ENCODE data around the gene TTC22.

Gene TTC22

GRCh38 chr1:54810153-54810942, 9.2 kb upstream of the TTC22 start:
- ATAC-seq, result peak; percentile 99
- TF ChIP-seq PPARA (CRISPR knock-in tag; IDR thresholded peaks at IDR 0.05; ENCODE audit: borderline replicate concordance) (no peak), ZC3H10 (CRISPR knock-in tag; IDR thresholded peaks at IDR 0.05) (no peak), BACH2 (CRISPR knock-in tag; IDR thresholded peaks at IDR 0.05; ENCODE audit: borderline replicate concordance) (no peak), CSDC2 (CRISPR knock-in tag; IDR thresholded peaks at IDR 0.05) (no peak)
- TF ChIP-seq, protein P1, sequence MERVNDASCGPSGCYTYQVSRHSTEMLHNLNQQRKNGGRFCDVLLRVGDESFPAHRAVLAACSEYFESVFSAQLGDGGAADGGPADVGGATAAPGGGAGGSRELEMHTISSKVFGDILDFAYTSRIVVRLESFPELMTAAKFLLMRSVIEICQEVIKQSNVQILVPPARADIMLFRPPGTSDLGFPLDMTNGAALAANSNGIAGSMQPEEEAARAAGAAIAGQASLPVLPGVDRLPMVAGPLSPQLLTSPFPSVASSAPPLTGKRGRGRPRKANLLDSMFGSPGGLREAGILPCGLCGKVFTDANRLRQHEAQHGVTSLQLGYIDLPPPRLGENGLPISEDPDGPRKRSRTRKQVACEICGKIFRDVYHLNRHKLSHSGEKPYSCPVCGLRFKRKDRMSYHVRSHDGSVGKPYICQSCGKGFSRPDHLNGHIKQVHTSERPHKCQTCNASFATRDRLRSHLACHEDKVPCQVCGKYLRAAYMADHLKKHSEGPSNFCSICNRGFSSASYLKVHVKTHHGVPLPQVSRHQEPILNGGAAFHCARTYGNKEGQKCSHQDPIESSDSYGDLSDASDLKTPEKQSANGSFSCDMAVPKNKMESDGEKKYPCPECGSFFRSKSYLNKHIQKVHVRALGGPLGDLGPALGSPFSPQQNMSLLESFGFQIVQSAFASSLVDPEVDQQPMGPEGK (CRISPR knock-in tag; IDR thresholded peaks at IDR 0.05; ENCODE audit: borderline replicate concordance), result no peak

DNA sequence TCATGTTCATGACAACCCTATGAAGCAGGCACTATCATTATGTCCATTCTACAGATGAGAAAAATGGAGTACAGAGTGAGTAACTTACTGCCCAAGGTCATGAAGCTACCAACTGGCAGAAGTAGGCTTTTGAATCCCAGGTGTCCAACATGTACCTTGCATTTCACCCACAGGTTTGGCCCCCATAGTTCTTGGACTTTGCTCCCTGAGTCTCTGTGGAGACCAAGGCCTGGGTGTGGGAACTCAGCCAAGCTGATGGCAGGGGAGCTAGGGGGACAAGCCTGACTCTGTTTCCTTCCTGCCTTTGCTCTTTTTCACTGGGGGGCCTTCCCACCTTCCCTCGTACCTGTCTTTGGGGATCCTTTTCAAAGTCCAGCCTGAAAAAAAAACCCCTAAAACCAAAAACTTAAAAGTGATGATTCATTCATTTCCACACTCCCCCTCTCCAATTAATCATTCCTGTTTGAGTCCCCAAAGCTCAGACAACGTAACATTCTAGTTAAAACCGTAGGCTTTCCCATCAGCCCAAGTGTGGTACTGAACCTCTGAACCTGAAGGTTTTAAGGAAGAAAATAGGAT, 8.5 kb upstream of the TTC22 start:
- ATAC-seq, result no peak
- TF ChIP-seq GLIS3 (CRISPR knock-in tag; IDR thresholded peaks at IDR 0.05) (no peak), ZFP3 (CRISPR knock-in tag; IDR thresholded peaks at IDR 0.05) (no peak), ESRRG (CRISPR knock-in tag; IDR thresholded peaks at IDR 0.05) (no peak), ZNF8 (CRISPR knock-in tag; IDR thresholded peaks at IDR 0.05) (no peak), CSDC2 (CRISPR knock-in tag; IDR thresholded peaks at IDR 0.05) (no peak), TCF4 (CRISPR knock-in tag; IDR thresholded peaks at IDR 0.05; ENCODE audit: borderline replicate concordance) (no peak), TOX (CRISPR knock-in tag; IDR thresholded peaks at IDR 0.05; ENCODE audit: borderline replicate concordance) (no peak)

DNA sequence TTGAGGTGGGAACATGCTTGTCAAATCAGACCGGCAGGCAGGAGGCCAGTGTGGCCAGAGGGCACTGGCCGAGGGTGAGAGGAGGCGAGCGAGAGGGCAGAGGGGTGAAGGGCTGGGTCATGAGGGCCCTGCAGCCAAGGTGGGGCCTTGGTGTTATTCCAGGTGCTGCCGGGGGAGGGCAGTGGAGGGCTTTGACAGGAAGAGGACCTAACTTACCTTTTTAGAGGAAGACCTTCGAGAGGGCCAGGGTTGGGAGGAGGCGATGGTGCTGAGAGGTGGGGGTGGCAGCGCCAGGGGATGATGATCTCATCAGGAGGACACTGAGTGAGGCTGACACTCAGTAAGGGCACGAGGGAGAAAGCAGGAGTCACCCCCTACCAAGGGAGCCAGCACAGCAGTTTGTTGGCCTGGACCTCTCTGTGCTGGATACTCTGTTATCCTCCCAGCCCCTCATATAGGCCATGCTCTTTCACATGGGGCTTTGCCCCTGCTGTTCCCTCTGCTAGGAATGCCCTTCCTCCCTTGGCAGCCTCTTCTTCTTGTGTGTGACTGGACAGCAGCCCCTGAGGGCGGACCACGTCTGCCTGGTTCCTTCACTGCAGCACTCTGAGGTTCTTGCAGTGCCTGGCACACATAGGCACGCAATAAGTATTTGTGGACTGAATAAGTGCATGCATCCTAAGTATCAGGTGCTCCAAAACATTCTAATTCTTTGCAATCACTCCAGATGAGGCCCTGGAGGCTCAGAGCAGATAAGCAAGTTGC, 7.5 kb upstream of the TTC22 start:
- ATAC-seq, result no peak
- no peak for TF ChIP-seq OSR1 (CRISPR knock-in tag; IDR thresholded peaks at IDR 0.05)
- no peak for TF ChIP-seq ESRRG (CRISPR knock-in tag; IDR thresholded peaks at IDR 0.05)
- TF ChIP-seq CREB5 (CRISPR knock-in tag; IDR thresholded peaks at IDR 0.05; ENCODE audit: low read depth), result no peak
- TF ChIP-seq BACH2 (CRISPR knock-in tag; IDR thresholded peaks at IDR 0.05; ENCODE audit: borderline replicate concordance), result no peak
- TF ChIP-seq ARNTL (CRISPR knock-in tag; IDR thresholded peaks at IDR 0.05; ENCODE audit: borderline replicate concordance, low read depth), result no peak
- no peak for TF ChIP-seq RARB (CRISPR knock-in tag; IDR thresholded peaks at IDR 0.05)
- no peak for TF ChIP-seq PPARA (CRISPR knock-in tag; IDR thresholded peaks at IDR 0.05; ENCODE audit: borderline replicate concordance)
- TF ChIP-seq ZFP30 (CRISPR knock-in tag; IDR thresholded peaks at IDR 0.05), result no peak
- no peak for TF ChIP-seq CSDC2 (CRISPR knock-in tag; IDR thresholded peaks at IDR 0.05)
- TF ChIP-seq TCF4 (CRISPR knock-in tag; IDR thresholded peaks at IDR 0.05; ENCODE audit: borderline replicate concordance), result no peak
- TF ChIP-seq, protein P2, sequence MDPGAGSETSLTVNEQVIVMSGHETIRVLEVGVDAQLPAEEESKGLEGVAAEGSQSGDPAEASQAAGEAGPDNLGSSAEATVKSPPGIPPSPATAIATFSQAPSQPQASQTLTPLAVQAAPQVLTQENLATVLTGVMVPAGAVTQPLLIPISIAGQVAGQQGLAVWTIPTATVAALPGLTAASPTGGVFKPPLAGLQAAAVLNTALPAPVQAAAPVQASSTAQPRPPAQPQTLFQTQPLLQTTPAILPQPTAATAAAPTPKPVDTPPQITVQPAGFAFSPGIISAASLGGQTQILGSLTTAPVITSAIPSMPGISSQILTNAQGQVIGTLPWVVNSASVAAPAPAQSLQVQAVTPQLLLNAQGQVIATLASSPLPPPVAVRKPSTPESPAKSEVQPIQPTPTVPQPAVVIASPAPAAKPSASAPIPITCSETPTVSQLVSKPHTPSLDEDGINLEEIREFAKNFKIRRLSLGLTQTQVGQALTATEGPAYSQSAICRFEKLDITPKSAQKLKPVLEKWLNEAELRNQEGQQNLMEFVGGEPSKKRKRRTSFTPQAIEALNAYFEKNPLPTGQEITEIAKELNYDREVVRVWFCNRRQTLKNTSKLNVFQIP (CRISPR knock-in tag; IDR thresholded peaks at IDR 0.05; ENCODE audit: borderline replicate concordance, low read depth), result no peak

DNA sequence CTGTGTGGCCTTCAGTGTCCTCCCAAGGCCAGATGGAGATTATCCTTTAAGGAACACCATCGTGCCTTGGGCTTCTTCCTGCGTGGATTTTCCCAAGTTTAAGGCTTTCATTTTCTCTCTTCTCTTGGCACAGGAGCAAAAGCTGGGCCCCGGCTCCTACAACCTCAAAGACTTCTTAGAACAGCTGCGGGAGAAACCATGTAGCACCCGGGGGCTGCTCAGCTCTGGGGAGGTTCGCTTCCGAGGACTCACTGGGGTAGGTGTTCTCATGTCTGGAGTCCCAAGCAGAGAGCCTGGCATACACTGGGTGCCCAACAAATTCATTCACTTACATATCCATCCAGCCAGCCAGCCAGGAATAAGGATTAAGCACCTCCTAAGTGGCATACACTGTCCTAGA, 6.6 kb upstream of the TTC22 start:
- no peak for ATAC-seq
- TF ChIP-seq OSR1 (CRISPR knock-in tag; IDR thresholded peaks at IDR 0.05) (no peak), TCF4 (CRISPR knock-in tag; IDR thresholded peaks at IDR 0.05; ENCODE audit: borderline replicate concordance) (no peak), CREB5 (CRISPR knock-in tag; IDR thresholded peaks at IDR 0.05; ENCODE audit: low read depth) (no peak), ZNF8 (CRISPR knock-in tag; IDR thresholded peaks at IDR 0.05) (no peak)
- TF ChIP-seq, protein P1 (CRISPR knock-in tag; IDR thresholded peaks at IDR 0.05; ENCODE audit: borderline replicate concordance), result no peak
